Progenitor cell of endocrine pancreas (in vitro differentiated cells): ENCODE data around the gene RPL22L1. TPM values are rescaled to one million over a fixed set of nuclear protein-coding genes. Genes with fewer than 3 reads are reported as not detected.
A peak's percentile ranks its signal among the peaks of the same experiment; 100 is the strongest.

Source experiments
- DNase-seq: peaks from one replicate; pipeline ENCODE4 v3.0.0; 2021; ENCODE audit warnings: low spot score; ENCODE audit not compliant: unreplicated experiment
- H3K27ac Mint-ChIP-seq: 2 replicates; pipeline ENCODE4 v1.8.0; 2021; ENCODE audit warnings: mild to moderate bottlenecking, moderate library complexity, mixed read lengths
- H3K27me3 Mint-ChIP-seq: 2 replicates; pipeline ENCODE4 v1.8.0; 2021; ENCODE audit warnings: mixed read lengths
- H3K36me3 Mint-ChIP-seq: 2 replicates; pipeline ENCODE4 v1.8.0; 2022; ENCODE audit warnings: mixed read lengths; ENCODE audit not compliant: insufficient read depth
- H3K4me1 Mint-ChIP-seq: 2 replicates; pipeline ENCODE4 v1.8.0; 2021; ENCODE audit warnings: low read depth, mixed read lengths
- H3K4me3 Mint-ChIP-seq: 2 replicates; pipeline ENCODE4 v1.8.0; 2021; ENCODE audit warnings: low read depth, mild to moderate bottlenecking, moderate library complexity, mixed read lengths
- H3K9me3 Mint-ChIP-seq: 2 replicates; pipeline ENCODE4 v1.8.0; 2021; ENCODE audit warnings: low read depth, mixed read lengths
- CTCF ChIP-seq: fragments of 200-600 bp; sonication (generic); IDR thresholded peaks from one replicate; pipeline ENCODE4 v1.5.0; 2021; ENCODE audit warnings: antibody characterized with exemption, mild to moderate bottlenecking; ENCODE audit not compliant: unreplicated experiment
- total RNA-seq: library from RNA; stranded (reverse); gene quantifications from 2 replicates; pipeline ENCODE4 v1.2.1, GENCODE V29; 2021

The RPL22L1 gene
- total RNA-seq, 1 donor from 2014 or later: 53.8 TPM

- TF ChIP-seq CTCF: no peak
- DNase-seq: no peak
- H3K36me3 Mint-ChIP-seq: peaks cover 17% of the 10 kb centered on the region
- no peaks in the 10 kb centered on the region for H3K27me3 Mint-ChIP-seq
- H3K4me3 Mint-ChIP-seq: no peak overlapping the region
- H3K9me3 Mint-ChIP-seq: no peaks in the 10 kb centered on the region
- H3K4me1 Mint-ChIP-seq: peaks cover 11% of the 10 kb centered on the region
- no peak overlapping the region for H3K27ac Mint-ChIP-seq
These were observed 5.3 kb downstream of the RPL22L1 start for GRCh38 chr3:170864525-170865208.

GRCh38 chr3:170863816-170864215 lies 6.2 kb downstream of the RPL22L1 start:
- peaks cover 17% of the 10 kb centered on the region for H3K36me3 Mint-ChIP-seq
- no peak overlapping the region for H3K4me3 Mint-ChIP-seq
- DNase-seq: no peak
- H3K4me1 Mint-ChIP-seq: peaks cover 7% of the 10 kb centered on the region
- no peak for TF ChIP-seq CTCF
- no peaks in the 10 kb centered on the region for H3K9me3 Mint-ChIP-seq
- H3K27me3 Mint-ChIP-seq: no peaks in the 10 kb centered on the region
- peak overlapping the region; percentile 17 for H3K27ac Mint-ChIP-seq

GRCh38 chr3:170862618-170863374 lies 7.2 kb downstream of the RPL22L1 start:
- peaks cover 17% of the 10 kb centered on the region for H3K36me3 Mint-ChIP-seq
- H3K27me3 Mint-ChIP-seq: no peaks in the 10 kb centered on the region
- no peak overlapping the region for H3K4me3 Mint-ChIP-seq
- no peak for DNase-seq
- H3K4me1 Mint-ChIP-seq: peaks cover 7% of the 10 kb centered on the region
- no peak for TF ChIP-seq CTCF
- H3K27ac Mint-ChIP-seq: peak overlapping the region; percentile 29
- no peaks in the 10 kb centered on the region for H3K9me3 Mint-ChIP-seq

GRCh38 chr3:170858599-170858998 lies 11.4 kb downstream of the RPL22L1 start:
- H3K4me1 Mint-ChIP-seq: peaks cover 1% of the 10 kb centered on the region
- no peaks in the 10 kb centered on the region for H3K36me3 Mint-ChIP-seq
- no peaks in the 10 kb centered on the region for H3K9me3 Mint-ChIP-seq
- H3K27ac Mint-ChIP-seq: no peak overlapping the region
- no peak overlapping the region for H3K4me3 Mint-ChIP-seq
- no peak for TF ChIP-seq CTCF
- peaks cover 4% of the 10 kb centered on the region for H3K27me3 Mint-ChIP-seq
- DNase-seq: no peak

DNA sequence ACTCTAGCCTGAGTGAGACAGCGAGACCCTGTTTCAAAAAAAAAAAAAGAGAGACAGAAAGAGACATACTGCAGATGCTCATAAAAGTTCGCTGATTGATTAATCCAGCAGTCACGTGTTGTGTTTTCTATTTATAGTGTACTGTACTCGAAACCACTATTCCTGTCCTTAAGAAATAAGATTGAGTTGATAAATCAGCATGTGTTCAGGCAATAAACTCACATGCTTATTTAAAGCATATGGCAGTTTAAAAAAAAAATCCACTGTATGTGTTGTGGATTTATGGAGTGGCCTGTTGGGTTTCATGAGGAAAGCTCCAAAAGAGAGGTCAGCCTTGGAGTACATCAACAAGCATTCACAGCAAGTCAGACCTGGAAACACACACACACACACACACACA lies 17.7 kb downstream of the RPL22L1 start:
- no peaks in the 10 kb centered on the region for H3K9me3 Mint-ChIP-seq
- no peak for TF ChIP-seq CTCF
- DNase-seq: no peak
- peaks cover 10% of the 10 kb centered on the region for H3K27me3 Mint-ChIP-seq
- H3K4me1 Mint-ChIP-seq: peaks cover 1% of the 10 kb centered on the region
- H3K4me3 Mint-ChIP-seq: no peak overlapping the region
- H3K27ac Mint-ChIP-seq: no peak overlapping the region
- H3K36me3 Mint-ChIP-seq: no peaks in the 10 kb centered on the region
